GM12878 (cell line): ENCODE data around the gene UBE2QL1.

Source experiments
- BACH1 ChIP-seq: fragments of 450-650 bp; IDR thresholded peaks from 2 replicates; pipeline ENCODE4 v1.6.1; 2017; ENCODE audit warnings: mild to moderate bottlenecking, borderline replicate concordance
- CHD2 ChIP-seq: IDR thresholded peaks from 2 replicates; pipeline ENCODE4 v1.6.1; 2011; ENCODE audit warnings: low read depth, low read length, improper control_type of control experiment, borderline replicate concordance
- CTCF ChIP-seq, 3 experiments: IDR thresholded peaks in 2 of 3; conservative IDR thresholded peaks in 1 of 3; 2 replicates each; pipeline ENCODE4 v1.5.1; 2011; ENCODE audit warnings: low read depth in 3 of 3, low read length in 3 of 3, mild to moderate bottlenecking in 3 of 3, control low read depth in 2 of 3, moderate library complexity in 2 of 3, inconsistent platforms in 1 of 3, mixed read lengths in 1 of 3; ENCODE audit not compliant: control insufficient read depth in 2 of 3, insufficient read depth in 1 of 3; ENCODE audit errors: extremely low read depth in 1 of 3
- EZH2 ChIP-seq: IDR thresholded peaks from 2 replicates; pipeline ENCODE4 v1.6.1; 2012; ENCODE audit warnings: low read depth, mild to moderate bottlenecking, control low read depth, inconsistent platforms, low read length, borderline replicate concordance; ENCODE audit not compliant: control insufficient read depth
- MXI1 ChIP-seq: fragments of 150-350 bp; IDR thresholded peaks from 2 replicates; pipeline ENCODE4 v1.6.1; 2011; ENCODE audit warnings: low read depth, mild to moderate bottlenecking, inconsistent platforms, low read length, improper control_type of control experiment
- NFIC ChIP-seq: IDR thresholded peaks from 2 replicates; pipeline ENCODE4 v1.6.1; 2012; ENCODE audit warnings: low read depth, mild to moderate bottlenecking, inconsistent platforms, low read length, moderate library complexity
- POLR2A ChIP-seq: IDR thresholded peaks from 2 replicates; pipeline ENCODE4 v1.6.1; 2011; ENCODE audit warnings: low read depth, mild to moderate bottlenecking, low read length
- POLR2AphosphoS2 ChIP-seq: IDR thresholded peaks from 2 replicates; pipeline ENCODE4 v1.6.1; 2011; ENCODE audit warnings: low read depth, mild to moderate bottlenecking, low read length, improper control_type of control experiment, moderate library complexity
- RAD21 ChIP-seq: IDR thresholded peaks from 2 replicates; pipeline ENCODE4 v1.6.1; 2011; ENCODE audit warnings: mild to moderate bottlenecking, low read depth, low read length, moderate library complexity; ENCODE audit not compliant: insufficient read depth
- RAD51 ChIP-seq: fragments of 450-650 bp; IDR thresholded peaks from 2 replicates; pipeline ENCODE4 v1.6.1; 2016; ENCODE audit warnings: moderate library complexity, mild to moderate bottlenecking, inconsistent platforms
- RBBP5 ChIP-seq: fragments of 200-600 bp; sonication (generic); conservative IDR thresholded peaks from 2 replicates; pipeline ENCODE4 v1.6.1; 2016
- TARDBP ChIP-seq: IDR thresholded peaks from 2 replicates; pipeline ENCODE4 v1.6.1; 2016; ENCODE audit warnings: borderline replicate concordance
- TCF3 ChIP-seq: IDR thresholded peaks from 2 replicates; pipeline ENCODE4 v1.6.1; 2012; ENCODE audit warnings: low read depth, mild to moderate bottlenecking, low read length, borderline replicate concordance; ENCODE audit not compliant: insufficient read depth
- TF ChIP-seq, protein P1 (sequence below): IDR thresholded peaks from 2 replicates; pipeline ENCODE4 v1.6.1; 2011; ENCODE audit warnings: low read depth, low read length, improper control_type of control experiment, borderline replicate concordance

DNA sequence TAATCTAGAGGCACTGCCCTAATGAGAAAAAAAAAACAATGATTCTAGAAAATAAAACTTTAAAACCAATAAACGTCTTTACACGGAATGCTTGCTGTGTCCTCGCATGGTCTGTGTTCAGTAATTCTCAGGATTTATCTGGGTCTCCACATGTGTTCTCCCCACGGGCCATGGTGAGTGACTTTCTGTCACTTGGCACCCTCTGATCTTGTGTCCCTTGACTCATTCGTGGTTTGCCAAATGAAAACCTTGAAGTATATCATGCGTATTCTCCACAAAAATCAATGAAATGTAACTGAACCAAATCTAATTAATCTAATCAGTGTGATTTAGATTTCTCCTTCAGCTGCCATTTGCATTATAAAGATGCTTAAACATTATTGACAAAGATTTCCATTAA is 48.0 kb downstream of the UBE2QL1 start:
- TF ChIP-seq TARDBP (no peak), RAD51 (no peak), CTCF (IDR thresholded peaks at IDR 0.05 in 2 of 3, conservative IDR thresholded peaks at IDR 0.05 in 1 of 3; ENCODE audit: control insufficient read depth in 2 of 3, extremely low read depth in 1 of 3, insufficient read depth in 1 of 3, low read depth in 3 of 3, low read length in 3 of 3) (no peak), RBBP5 (no peak), RAD21 (no peak), EZH2 (no peak), CHD2 (no peak), POLR2A (no peak), BACH1 (no peak), MXI1 (no peak), POLR2AphosphoS2 (no peak), NFIC (no peak), TCF3 (no peak)
- TF ChIP-seq, protein P1, sequence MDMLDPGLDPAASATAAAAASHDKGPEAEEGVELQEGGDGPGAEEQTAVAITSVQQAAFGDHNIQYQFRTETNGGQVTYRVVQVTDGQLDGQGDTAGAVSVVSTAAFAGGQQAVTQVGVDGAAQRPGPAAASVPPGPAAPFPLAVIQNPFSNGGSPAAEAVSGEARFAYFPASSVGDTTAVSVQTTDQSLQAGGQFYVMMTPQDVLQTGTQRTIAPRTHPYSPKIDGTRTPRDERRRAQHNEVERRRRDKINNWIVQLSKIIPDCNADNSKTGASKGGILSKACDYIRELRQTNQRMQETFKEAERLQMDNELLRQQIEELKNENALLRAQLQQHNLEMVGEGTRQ: no peak
